GM12878 (cell line): ENCODE results near the gene ANKHD1. TPM values are rescaled to one million over a fixed set of nuclear protein-coding genes. Genes with fewer than 3 reads are reported as not detected.

Source experiments
- ATAC-seq: fragments of 200-7000 bp; cut with Tn5 transposase; 3 replicates; pipeline ENCODE4 v1.9.1; 2020; ENCODE audit warnings: mild to moderate bottlenecking, moderate library complexity
- BruUV-seq: library from RNA; stranded (reverse); fragments of 400-500 nt; replicated peaks from 2 replicates; lab custom pipeline; 2021; lab: Mats Ljungman, UMichigan
- CTCF ChIA-PET: fragments of 300-600 bp; sonication (Branson Sonifier 250); formaldehyde crosslinking; extraction: SDS; loops from one replicate; lab custom pipeline; 2021; ENCODE audit warnings: inconsistent platforms; lab: Yijun Ruan, JAX
- POLR2A ChIA-PET: fragments of 350-600 bp; formaldehyde crosslinking; extraction: SDS; loops from one replicate; lab custom pipeline; 2021; ENCODE audit warnings: inconsistent platforms; lab: Charles Lee
- RAD21 ChIA-PET: fragments of 300-600 bp; sonication (Branson Sonifier 250); formaldehyde crosslinking; loops from one replicate; lab custom pipeline; 2023; ENCODE audit warnings: antibody characterized with exemption; ENCODE audit not compliant: unreplicated experiment; lab: Charles Lee
- SMC1A ChIA-PET: fragments of 300-600 bp; sonication (Branson Sonifier 250); formaldehyde crosslinking; loops from one replicate; lab custom pipeline; 2023; ENCODE audit not compliant: unreplicated experiment, uncharacterized antibody; lab: Charles Lee
- DNase-seq: peaks from one replicate; pipeline ENCODE4 v3.0.0-alpha.2; 2011; ENCODE audit warnings: low read depth, low spot score
- FAIRE-seq: peaks from 3 replicates; lab custom pipeline; 2011; peaks lifted over from hg19 to GRCh38; lab: Jason Lieb, UNC
- H2AFZ ChIP-seq: 2 replicates; pipeline ENCODE4 v1.6.0; 2011; ENCODE audit warnings: low read depth, low read length, control low read depth; ENCODE audit not compliant: control insufficient read depth
- H3K27ac ChIP-seq: 2 replicates; pipeline ENCODE4 v1.5.1; 2011; ENCODE audit warnings: control low read depth; ENCODE audit not compliant: control insufficient read depth, insufficient read depth
- H3K27me3 ChIP-seq, 2 experiments: replicated peaks in 1 of 2; 2 replicates each; pipeline versions ENCODE4 v1.6.0 to v1.6.1; 2011; ENCODE audit warnings: low read length in 1 of 2; ENCODE audit not compliant: control insufficient read depth in 2 of 2, insufficient read depth in 2 of 2
- H3K36me3 ChIP-seq, 2 experiments: 2 replicates each; pipeline ENCODE4 v1.5.1; 2011; ENCODE audit warnings: low read length in 1 of 2; ENCODE audit not compliant: control insufficient read depth in 2 of 2, insufficient read depth in 2 of 2
- H3K4me1 ChIP-seq: 2 replicates; pipeline ENCODE4 v1.6.1; 2011; ENCODE audit warnings: mild to moderate bottlenecking, low read length, moderate library complexity, mixed read lengths; ENCODE audit not compliant: control insufficient read depth, insufficient read depth
- H3K4me2 ChIP-seq: 2 replicates; pipeline ENCODE4 v1.6.0; 2011; ENCODE audit warnings: control low read depth; ENCODE audit not compliant: control insufficient read depth, insufficient read depth
- H3K4me3 ChIP-seq: fragments of 200-600 bp; sonication (generic); 2 replicates; pipeline ENCODE4 v1.5.1; 2016
- H3K79me2 ChIP-seq: 2 replicates; pipeline ENCODE4 v1.6.0; 2011; ENCODE audit warnings: low read length; ENCODE audit not compliant: control insufficient read depth, insufficient read depth
- H3K9ac ChIP-seq: 2 replicates; pipeline ENCODE4 v1.8.0; 2011; ENCODE audit warnings: low read length, control low read depth, mixed read lengths; ENCODE audit not compliant: control insufficient read depth, insufficient read depth
- H3K9me3 ChIP-seq: replicated peaks from 3 replicates; pipeline ENCODE4 v1.5.1; 2011; ENCODE audit warnings: mild to moderate bottlenecking, low read length; ENCODE audit not compliant: control insufficient read depth, insufficient read depth
- H4K20me1 ChIP-seq: 2 replicates; pipeline ENCODE4 v1.6.0; 2011; ENCODE audit not compliant: control insufficient read depth, insufficient read depth
- CUX1 ChIP-seq: IDR thresholded peaks from 2 replicates; pipeline ENCODE4 v1.6.1; 2012; ENCODE audit warnings: improper control_type of control experiment, low read depth, low read length; ENCODE audit not compliant: insufficient replicate concordance
- MAX ChIP-seq: IDR thresholded peaks from 2 replicates; pipeline ENCODE4 v1.6.1; 2012; ENCODE audit warnings: low read depth, low read length, improper control_type of control experiment
- RUNX3 ChIP-seq: IDR thresholded peaks from 2 replicates; pipeline ENCODE4 v1.6.1; 2012; ENCODE audit warnings: low read length, inconsistent platforms
- WGBS: methylation state at CpG from one replicate; pipeline ENCODE4 v1.1.6; 2016; ENCODE audit warnings: low lambda C conversion rate; ENCODE audit not compliant: insufficient replicate concordance, insufficient coverage; ENCODE audit errors: missing lambda C conversion rate; 5-methylcytosine and 5-hydroxymethylcytosine counted together
- in situ Hi-C: fragments of 300-500 bp; cut with MboI; formaldehyde crosslinking; loops from 9 replicates; pipeline ENCODE4 v1.14.3; 2018; ENCODE audit warnings: mixed read lengths
- intact Hi-C: fragments of 100-400 bp; cut with micrococcal nuclease; formaldehyde crosslinking; loops from one replicate; pipeline ENCODE4 v1.14.2; 2022; ENCODE audit not compliant: unreplicated experiment
- polyA plus RNA-seq, 11 experiments: library from polyadenylated mRNA; depleted of rRNA in 4 of 11; unstranded in 6 of 11; stranded (reverse) in 5 of 11; fragments of >200 nt; fragmentation: Nextera tagmentation in 4 of 11; fragmentation: Illumina TruSeq in 1 of 11; extraction: Ambion mirVana in 4 of 11; extraction: Trizol in 1 of 11; gene quantifications; 1 replicate in 1 of 11; 2 replicates in 10 of 11; pipeline versions ENCODE4 v1.2.1 to v1.2.3, GENCODE V29; 2011 to 2016; ENCODE audit warnings: inconsistent platforms in 2 of 11, missing spikeins in 2 of 11, low read depth in 1 of 11
- total RNA-seq, 4 experiments: library from RNA; depleted of rRNA in 3 of 4; stranded (reverse); fragments of >200 nt in 3 of 4; fragmentation: Illumina TruSeq in 1 of 4; extraction: Trizol in 1 of 4; gene quantifications; 2 replicates each; pipeline versions ENCODE4 v1.2.1 to v1.2.3, GENCODE V29; 2013 to 2021

The ANKHD1 gene
- total and polyA plus RNA-seq, 10 of the 15 experiments (the other 5 are each of a cell fraction or from before 2014, with no cell fraction given): 31.6 to 96.8 (median 74.3) TPM

GRCh38 chr5:140570058-140570457 is 168.4 kb downstream of the ANKHD1 start:
- FAIRE-seq: no peak

More at GRCh38 chr5:140570058-140570457, 168.4 kb downstream of the ANKHD1 start:
- WGBS: 89% methylated on average over 4 of the region's 4 CpGs
- CTCF ChIA-PET: interaction anchor here (0.8 to 1.8 kb wide), 5 partner anchors 13 to 69 kb away, joined by 3 to 10 read pairs (median 4); no protein-coding TSS in a partner anchor
- no peaks in the 10 kb centered on the region for H3K27me3 ChIP-seq
- no peak overlapping the region for H3K4me3 ChIP-seq
- DNase-seq (no peak), ATAC-seq (no peak)
- no peaks in the 10 kb centered on the region for H3K9me3 ChIP-seq
- intact Hi-C loops (no loop called here), in situ Hi-C loops (no loop called here)
- no TSS peak for BruUV-seq
- H3K79me2 ChIP-seq: peaks cover 32% of the 10 kb centered on the region
- H3K4me1 ChIP-seq: peaks cover 41% of the 10 kb centered on the region
- TF ChIP-seq RUNX3 (no peak), MAX (no peak), CUX1 (no peak)
- RAD21 ChIA-PET: interaction anchor here (1.0 to 2.4 kb wide), 4 partner anchors 13 to 77 kb away, joined by 3 to 7 read pairs (median 6); partner anchors contain the start of genes IK, NDUFA2 and SRA1
- no peak overlapping the region; the same call in 1 of the 2 replicates for H3K9ac ChIP-seq
- peak overlapping the region; percentile 82 for H3K27ac ChIP-seq
- no peak overlapping the region for H2AFZ ChIP-seq
- POLR2A ChIA-PET: interaction anchor here (0.6 to 3.4 kb wide), 5 partner anchors 11 to 261 kb away, joined by 3 to 22 read pairs (median 4); partner anchors contain the start of genes IK, NDUFA2 and SRA1
- H3K4me2 ChIP-seq: no peak overlapping the region
- peaks cover 6 to 8% of the 10 kb centered on the region in 2 experiments; a peak in 3 of 4 replicates for H3K36me3 ChIP-seq
- SMC1A ChIA-PET: interaction anchor here (0.7 to 2.5 kb wide), 9 partner anchors 9 to 196 kb away, joined by 3 to 14 read pairs (median 5); partner anchors contain the start of genes EIF4EBP3 and SRA1
- no peaks in the 10 kb centered on the region for H4K20me1 ChIP-seq
